GM18505 (cell line): ENCODE results near the gene ZNF366.

Source experiments
- ATAC-seq: cut with Tn5 transposase; IDR thresholded peaks from one replicate; pipeline ENCODE4 v1.9.1; 2021; ENCODE audit not compliant: unreplicated experiment
- POLR2A ChIP-seq: IDR thresholded peaks from 4 replicates; pipeline ENCODE4 v1.6.1; 2011; ENCODE audit warnings: borderline replicate concordance; ENCODE audit not compliant: insufficient read depth, insufficient read length; ENCODE audit errors: extremely low read depth

Gene ZNF366

DNA sequence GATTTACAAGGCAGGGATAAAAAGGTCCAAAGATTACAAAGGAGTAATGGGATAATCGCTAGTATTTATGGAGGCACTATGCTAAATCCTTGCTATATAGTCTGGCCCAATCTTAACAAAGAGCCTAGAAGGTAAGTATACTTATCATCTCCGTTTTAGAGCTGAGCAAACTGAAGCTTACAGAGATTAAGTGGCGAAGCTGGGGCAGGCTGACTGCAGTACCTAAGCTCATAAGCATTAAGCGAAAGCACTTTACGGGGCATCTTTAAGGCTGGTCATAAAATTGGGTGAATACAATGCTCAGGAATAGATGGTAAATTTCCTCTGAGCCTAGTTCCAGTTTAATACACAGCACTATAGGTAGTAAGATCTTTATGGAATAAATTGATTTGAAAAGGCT lies 30.0 kb upstream of the ZNF366 start:
- no peak for ATAC-seq
- TF ChIP-seq POLR2A = no peak

DNA sequence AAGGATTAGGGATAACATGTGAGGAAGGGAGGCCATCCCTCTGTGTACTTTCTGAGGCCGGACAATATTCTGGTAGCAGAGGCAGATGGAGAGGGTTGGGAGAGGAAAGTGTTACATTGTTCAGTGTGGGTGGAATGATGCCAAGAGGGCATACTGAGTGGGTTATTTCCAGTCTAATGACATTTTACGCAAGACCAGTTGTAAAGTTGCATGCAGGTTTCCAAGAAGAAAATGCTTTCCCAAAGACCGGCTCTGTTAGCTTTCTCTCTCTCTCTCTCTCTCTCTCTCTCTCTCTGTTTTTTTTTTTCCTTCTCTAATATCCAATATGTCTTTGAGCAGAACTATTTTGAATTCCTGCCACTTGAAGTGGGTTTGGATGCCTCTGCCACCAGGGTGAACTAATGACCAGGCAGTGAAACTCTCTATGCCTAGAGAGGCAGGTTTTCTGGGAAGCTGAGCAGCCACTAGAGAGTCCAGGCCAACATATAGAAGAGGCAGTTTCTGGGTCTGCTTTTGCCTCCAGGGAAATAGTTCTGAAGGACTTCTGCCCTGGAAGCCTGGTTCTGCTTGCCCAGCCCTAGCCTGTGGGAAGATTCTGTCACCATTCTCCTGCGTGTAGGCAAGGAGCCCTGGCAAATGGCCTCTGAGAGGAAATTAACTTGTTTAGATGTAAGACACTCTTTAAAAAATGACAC lies 24.4 kb upstream of the ZNF366 start:
- TF ChIP-seq POLR2A = no peak
- no peak for ATAC-seq

DNA sequence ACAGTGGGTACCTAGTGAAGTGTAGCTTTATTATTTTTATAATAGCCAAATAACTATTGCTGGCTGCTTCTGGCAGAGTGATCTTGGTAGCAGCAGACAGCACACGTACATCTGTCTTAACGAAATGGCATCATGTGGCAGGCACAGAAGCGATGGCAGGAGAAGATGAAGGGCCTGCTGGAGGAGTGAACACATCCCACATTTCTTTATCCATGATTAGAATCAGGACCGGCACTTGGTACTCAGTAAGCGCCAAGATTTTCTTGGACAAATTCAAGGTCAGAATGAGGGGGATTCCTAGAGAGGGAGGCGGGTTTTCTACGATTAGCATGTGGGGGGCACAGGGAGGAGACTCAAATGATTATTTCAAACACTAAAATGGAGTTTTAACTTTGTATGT lies 23.0 kb upstream of the ZNF366 start:
- no peak for TF ChIP-seq POLR2A
- ATAC-seq = no peak

DNA sequence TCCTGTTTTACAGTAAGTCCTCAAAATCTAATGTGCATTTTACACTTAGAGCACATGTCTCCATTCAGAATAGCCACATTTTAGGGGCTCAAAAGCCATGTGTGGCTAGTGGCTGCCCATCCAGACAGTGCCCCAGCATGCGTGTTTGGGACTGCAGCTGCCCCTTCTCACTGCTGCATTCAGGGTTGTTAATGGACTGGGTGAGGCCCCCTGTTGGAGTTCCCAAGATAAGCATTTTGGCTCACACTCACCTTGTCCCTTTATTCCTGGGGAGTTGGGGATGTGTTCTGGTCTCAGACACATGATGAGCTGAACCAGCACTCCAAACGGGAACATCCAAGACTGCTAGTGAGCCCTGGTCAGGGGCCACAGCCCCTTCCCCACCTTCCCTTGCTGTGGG lies 22.2 kb upstream of the ZNF366 start:
- no peak for ATAC-seq
- no peak for TF ChIP-seq POLR2A

DNA sequence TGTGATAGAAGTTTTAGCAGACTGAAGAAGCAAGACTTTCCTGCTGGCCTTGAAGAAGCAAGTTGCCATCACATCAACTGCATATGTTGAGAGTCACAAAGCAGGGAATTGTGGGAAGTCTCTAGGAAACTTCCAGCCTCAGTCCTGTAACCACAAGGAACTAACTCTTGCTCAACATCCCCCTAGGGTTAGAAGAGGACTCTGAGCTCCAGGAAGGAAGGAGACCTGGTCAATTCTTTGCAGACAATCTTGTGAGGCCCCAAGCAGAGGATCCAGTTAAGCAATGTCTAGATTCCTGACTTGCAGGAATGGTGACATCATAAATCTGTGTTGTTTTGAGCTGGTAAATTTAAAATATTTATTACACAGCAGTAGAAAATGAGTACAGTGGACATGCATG lies 18.6 kb upstream of the ZNF366 start:
- ATAC-seq = no peak
- no peak for TF ChIP-seq POLR2A

DNA sequence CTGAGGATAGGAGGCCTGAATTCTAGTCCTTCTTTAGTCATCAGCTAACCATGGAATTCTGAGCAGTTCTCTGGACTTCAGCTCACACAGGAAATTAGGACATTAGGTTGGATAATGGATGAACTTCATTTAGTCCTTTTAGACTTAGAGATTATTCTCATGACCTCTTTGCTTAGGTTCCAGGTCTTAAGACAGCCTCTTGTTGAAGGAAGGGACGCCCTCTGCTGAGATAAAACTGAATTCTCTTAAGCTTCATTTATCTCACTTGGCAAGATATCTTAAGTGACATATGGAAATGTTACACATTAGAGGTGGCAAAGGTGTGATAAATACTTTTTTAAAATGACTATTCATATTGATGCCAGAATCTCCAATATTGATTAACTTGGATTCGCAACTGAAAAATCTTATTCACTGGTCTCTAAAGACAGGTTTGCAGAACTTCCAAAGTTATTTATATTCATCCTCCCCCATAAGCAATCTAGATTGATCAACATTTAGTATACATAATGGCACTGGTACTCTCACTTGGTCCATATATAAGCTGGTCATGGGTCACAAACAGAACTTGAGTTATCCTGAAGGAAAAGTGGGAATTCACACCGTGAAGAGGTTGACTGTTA lies 16.9 kb upstream of the ZNF366 start:
- no peak for ATAC-seq
- no peak for TF ChIP-seq POLR2A

DNA sequence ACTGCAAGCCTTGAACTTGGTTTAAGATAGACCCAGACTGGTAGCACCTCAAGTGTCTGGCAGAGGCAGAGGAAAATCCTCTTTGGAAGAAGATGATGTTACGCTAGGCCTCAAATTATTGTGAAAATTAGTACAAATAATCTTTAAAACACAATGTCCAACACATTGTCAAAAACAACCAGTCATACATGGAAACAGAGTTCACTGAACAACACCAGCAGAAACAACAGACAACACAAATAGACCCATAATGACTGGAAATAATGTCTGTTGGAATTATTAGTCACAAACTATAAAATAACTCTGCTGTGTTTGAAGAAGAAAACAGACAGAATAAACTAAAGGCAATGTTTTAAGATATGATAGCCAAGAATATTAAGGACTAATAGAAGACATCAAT lies 15.4 kb upstream of the ZNF366 start:
- ATAC-seq = no peak
- TF ChIP-seq POLR2A = no peak

DNA sequence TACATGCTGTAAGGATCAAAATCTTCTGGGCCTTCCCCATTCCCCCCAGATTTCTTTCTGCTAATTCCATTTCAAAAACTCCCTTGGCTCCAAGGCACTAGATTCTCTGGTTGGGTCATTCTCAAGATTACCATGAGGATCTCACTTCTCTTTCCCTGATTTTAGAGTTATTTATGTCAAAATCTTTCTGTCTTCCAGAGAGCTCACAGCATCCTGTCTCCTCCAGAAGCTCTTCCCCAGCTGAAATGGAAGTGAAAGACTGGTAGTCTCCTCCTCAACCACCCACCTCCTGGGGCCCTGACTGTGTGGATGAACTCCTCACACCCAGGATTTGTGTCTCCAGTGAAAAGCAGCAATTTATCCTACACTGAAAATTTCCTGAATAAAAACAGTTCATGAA lies 11.9 kb upstream of the ZNF366 start:
- TF ChIP-seq POLR2A = no peak
- no peak for ATAC-seq

DNA sequence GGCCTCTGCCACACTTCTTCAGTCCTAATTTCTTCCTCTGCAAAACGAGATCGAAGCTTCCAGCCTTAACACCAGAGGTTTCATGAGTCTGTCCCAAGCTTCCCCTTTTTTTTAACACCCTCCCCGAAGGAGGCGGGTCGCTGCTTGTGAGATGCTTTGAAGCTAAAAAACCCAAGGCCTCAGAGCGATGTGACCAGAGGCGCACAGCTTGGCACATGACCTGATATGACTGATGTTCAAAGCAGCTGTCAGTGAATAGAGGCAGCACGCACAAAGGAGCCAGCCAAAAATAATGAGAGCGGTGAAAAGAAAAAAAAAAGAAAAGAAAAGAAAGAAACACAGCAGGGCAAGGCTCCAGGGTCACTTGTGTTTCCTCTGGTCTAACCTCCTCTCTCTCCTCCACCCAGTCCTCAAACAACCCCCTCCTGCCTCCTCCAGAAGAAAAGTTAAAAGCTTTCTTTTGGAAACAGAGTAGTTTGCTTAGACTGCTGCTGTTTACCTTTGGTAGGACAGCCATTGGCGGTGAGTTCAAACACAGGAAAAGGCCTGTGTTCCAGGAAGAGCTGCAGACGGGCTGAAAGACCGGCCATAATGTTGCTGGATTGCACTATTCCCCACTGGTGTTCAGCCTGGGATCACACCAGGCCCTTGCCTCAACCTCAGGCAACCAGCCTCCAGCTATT lies 10.9 kb upstream of the ZNF366 start:
- no peak for TF ChIP-seq POLR2A
- ATAC-seq = no peak

DNA sequence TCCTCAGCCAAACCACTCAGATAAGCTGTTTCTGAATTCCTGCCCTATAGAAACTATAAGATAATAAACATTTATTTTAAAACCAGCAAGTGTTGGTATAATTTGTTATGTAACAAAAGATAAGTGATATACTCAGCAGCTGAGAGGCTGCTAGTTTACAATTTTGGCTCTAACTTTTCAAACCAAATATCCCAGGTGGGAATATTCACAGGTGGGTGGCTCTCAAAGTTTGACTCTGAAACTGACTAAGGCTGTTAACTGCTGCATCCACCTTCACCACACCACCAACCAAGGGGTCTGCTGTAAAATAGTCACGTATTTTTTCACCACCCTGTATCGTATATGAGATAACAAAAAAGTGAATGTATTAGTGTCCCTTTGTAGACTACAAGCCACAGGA lies 9.7 kb upstream of the ZNF366 start:
- TF ChIP-seq POLR2A = no peak
- no peak for ATAC-seq

DNA sequence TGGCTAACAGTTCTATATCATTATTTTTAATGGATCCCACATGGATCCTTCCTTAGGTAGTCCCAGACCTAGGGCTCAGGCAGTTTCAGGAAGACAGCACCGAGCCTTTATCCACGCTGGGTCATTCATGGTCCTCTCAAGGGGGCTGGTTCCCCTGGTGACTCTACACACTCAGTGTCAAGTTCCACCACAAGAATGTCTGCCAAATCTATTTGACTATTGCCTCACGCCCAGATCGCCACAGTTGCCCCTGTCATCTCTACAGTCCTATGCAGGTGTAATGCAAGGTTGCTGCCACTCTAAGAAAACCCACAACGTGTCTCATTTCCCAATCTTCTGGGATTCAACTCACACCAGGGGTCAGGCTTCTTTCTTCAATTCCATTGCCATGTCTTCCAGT lies 8.0 kb upstream of the ZNF366 start:
- no peak for TF ChIP-seq POLR2A
- no peak for ATAC-seq

DNA sequence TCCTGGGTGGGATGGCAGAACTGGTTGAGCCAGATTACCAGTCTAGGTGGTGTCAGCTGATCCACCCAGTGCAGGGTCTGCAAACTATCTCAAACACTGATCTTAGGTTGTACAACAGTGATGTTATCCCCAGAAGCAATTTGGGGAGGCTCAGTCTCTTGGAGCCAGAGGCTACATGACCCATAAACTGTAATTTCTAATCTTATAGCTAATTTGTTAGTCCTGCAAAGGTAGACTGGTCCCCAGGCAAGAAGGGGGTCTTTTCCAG lies 5.3 kb upstream of the ZNF366 start:
- no peak for ATAC-seq
- no peak for TF ChIP-seq POLR2A

DNA sequence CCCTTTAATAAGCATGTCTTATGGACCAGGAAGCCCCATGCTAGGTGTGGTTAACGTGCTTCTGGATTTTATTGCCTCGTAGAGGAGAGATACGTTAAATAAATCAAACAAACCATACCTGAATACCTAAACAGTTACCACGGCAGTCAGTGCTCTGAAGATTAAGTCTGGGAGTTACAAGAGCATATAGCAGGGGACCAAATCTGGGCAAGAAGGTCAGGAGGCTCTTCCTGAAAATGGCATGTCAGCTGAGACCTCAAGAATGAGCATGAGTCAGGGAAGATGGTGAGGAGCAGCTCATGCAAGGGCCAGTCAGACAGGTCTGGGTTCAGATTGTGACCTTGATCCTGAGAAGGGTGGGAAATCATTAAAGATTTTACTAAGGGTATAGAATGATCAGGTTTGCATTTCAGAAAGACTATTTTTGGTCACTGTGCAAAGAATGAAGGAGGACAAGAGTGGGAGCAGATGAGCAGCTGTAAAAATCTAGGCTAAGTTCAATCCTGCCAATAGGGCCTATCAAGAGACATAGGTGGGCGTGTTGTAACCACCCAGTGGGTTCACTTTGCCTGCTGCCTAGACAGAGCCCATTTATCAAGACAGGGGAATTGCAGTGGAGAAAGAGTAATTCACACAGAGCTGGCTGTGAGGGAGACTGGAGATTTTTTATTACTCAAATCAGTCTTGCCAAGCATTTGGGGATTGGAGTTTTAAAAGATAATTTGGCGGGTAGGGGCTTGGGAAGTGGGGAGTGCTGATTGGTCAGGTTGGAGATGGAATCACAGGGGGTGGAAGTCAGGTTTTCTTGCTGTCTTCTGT lies 4.8 kb upstream of the ZNF366 start:
- no peak for ATAC-seq
- TF ChIP-seq POLR2A = no peak
